IgD-negative memory B cell (primary cell): Measurements from ENCODE around the gene DPP6. TPM values are rescaled to one million over a fixed set of nuclear protein-coding genes. Genes with fewer than 3 reads are reported as not detected.

Experiments
- H3K27ac Mint-ChIP-seq, 3 donors: one replicate each; pipeline ENCODE4 v1.8.0; 2020 to 2022; ENCODE audit warnings: mild to moderate bottlenecking in 3 of 3, mixed read lengths in 3 of 3, moderate library complexity in 1 of 3
- H3K27me3 Mint-ChIP-seq: one replicate; pipeline ENCODE4 v1.8.0; 2021; ENCODE audit warnings: mixed read lengths
- H3K36me3 Mint-ChIP-seq: one replicate; pipeline ENCODE4 v1.8.0; 2020; ENCODE audit warnings: mild to moderate bottlenecking, mixed read lengths
- H3K4me1 Mint-ChIP-seq, 3 donors: one replicate each; pipeline ENCODE4 v1.8.0; 2020 to 2022; ENCODE audit warnings: mixed read lengths in 3 of 3, mild to moderate bottlenecking in 1 of 3
- H3K4me3 Mint-ChIP-seq, 4 donors: one replicate each; pipeline ENCODE4 v1.8.0; 2020 to 2022; ENCODE audit warnings: mild to moderate bottlenecking in 4 of 4, mixed read lengths in 4 of 4, moderate library complexity in 3 of 4
- H3K9me3 Mint-ChIP-seq, 3 donors: one replicate each; pipeline ENCODE4 v1.8.0; 2020 to 2021; ENCODE audit warnings: mixed read lengths in 3 of 3, mild to moderate bottlenecking in 1 of 3
- polyA plus RNA-seq: library from polyadenylated mRNA; unstranded; fragments of 300-500 nt; fragmentation: Illumina TruSeq; gene quantifications from one replicate; pipeline ENCODE4 v1.2.3, GENCODE V29; 2021

The DPP6 gene
- polyA plus RNA-seq, 1 donor from 2014 or later: not detected

DNA sequence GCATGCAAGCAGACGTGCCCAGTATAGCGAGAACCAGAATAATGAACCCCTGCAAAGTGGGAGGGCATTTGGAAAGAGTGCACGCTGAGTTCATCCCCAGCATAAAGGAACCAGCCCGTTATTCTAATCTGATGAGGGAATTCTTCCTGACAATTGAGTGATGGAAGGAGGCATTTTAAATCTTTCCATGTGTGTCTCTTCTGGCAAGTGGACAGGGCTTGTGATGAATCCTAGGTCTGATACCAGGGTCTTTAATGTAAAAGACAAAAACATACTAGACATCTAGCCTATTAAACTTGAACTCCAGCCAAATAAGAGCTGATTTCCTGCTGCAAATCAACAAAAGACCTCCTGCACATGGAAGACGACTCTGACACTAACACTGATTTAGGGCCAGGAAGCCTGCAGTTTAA lies 301.2 kb downstream of the DPP6 start:
- Mint-ChIP-seq H3K27me3 (no peaks in the 10 kb centered on the region), H3K4me1 (no peaks in the 10 kb centered on the region), H3K4me3 (no peak overlapping the region), H3K36me3 (peaks cover 2% of the 10 kb centered on the region), H3K27ac (no peak overlapping the region), H3K9me3 (peaks cover 3 to 20% (median 9%) of the 10 kb centered on the region in 3 donors)

DNA sequence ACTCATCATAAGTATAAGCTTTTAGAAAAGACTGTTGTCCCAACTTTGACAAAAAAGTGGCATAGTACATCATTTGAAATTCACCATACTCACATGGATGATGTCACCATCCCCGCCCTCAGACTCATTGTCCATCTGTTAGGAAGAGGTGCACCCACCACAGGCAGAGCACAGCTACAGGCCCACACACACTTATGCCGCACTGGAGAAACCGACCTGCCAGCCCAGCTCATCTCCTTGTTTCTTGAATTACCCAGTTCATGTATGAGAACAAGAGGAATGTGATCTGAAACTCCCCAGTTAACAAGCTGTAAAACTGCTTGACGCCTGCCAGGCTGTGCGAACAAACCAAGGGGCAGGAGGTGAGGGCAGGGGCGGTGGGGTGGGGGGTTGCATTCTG lies 312.0 kb downstream of the DPP6 start:
- Mint-ChIP-seq H3K27ac (no peak overlapping the region), H3K4me1 (no peaks in the 10 kb centered on the region), H3K27me3 (peaks cover 1% of the 10 kb centered on the region), H3K9me3 (peaks cover 0 to 9% (median 4%) of the 10 kb centered on the region in 3 donors), H3K4me3 (no peak overlapping the region), H3K36me3 (no peaks in the 10 kb centered on the region)

DNA sequence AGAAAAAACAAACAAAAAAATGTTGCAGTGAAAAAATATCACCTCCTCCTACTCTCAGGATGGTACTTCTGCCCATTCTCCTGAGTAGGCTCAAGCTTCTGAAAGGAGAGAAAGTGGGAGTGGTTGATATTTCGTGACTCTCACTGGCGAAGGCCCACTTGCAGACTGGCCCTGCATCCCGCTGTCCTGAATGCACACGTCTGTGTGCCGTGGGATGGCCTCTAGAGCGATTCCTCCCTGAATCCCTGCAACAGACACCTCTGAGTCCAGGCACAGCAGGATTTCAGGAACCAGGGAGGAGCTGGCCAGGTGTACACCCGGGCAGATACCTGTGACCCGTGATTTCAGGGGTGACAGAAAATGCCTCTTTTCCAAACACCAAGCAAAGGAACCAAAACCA lies 319.2 kb downstream of the DPP6 start:
- Mint-ChIP-seq H3K27ac (no peak overlapping the region), H3K4me1 (no peaks in the 10 kb centered on the region), H3K36me3 (no peaks in the 10 kb centered on the region), H3K27me3 (no peaks in the 10 kb centered on the region), H3K4me3 (no peak overlapping the region), H3K9me3 (peaks cover 1 to 7% (median 2%) of the 10 kb centered on the region in 3 donors)

DNA sequence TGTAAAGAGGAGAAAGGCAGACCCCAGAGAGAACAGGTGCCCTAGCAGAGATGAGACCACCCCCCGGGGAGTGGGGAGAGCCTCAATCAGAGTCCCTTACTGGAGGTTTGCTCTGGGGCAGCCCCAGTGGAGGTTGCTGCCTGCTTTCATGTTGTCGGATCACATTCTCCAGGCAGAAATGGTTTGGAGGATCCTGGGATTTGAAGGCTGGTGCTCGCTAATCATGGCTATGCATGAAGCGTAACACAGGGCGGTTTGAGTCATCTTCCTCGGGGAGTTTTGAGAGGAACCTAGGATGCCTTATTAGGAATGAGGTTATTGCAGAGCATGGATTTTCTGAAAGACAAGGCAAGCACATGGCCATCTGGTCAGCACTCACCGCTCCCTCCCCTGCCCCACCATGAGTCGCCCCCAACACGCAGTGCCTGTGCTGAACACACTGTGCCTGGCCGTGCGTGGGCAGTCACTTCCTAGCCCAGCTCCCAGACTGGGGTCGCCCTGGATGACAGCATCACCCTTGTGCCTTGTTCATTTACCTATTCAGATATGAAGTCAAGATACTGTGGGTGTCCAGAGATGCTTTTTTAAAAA lies 319.9 kb downstream of the DPP6 start:
- no peak overlapping the region for H3K27ac Mint-ChIP-seq
- no peaks in the 10 kb centered on the region for H3K36me3 Mint-ChIP-seq
- no peaks in the 10 kb centered on the region for H3K27me3 Mint-ChIP-seq
- H3K4me3 Mint-ChIP-seq: no peak overlapping the region
- H3K9me3 Mint-ChIP-seq: peaks cover 0 to 7% (median 0%) of the 10 kb centered on the region in 3 donors
- peaks cover 0 to 2% (median 0%) of the 10 kb centered on the region in 3 donors for H3K4me1 Mint-ChIP-seq

DNA sequence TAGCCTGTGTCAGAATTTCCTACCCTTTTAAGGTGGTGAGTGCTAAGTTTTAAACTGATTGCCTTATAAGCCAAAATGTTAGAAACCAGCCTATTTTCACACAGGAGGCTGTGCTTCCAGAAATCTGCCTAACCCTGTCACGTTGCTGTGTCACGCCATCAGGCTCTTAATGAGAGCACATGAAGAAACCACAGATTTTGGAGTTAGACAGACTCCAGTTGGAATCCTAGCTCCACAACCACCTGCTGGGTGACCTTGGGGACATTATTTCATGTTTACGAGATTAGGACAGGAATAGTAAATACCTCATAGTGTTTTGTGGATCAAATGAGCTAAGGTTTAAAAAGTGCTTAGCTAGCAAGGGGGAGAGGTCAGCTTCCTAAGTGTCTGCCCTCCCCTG lies 321.8 kb downstream of the DPP6 start:
- H3K27ac Mint-ChIP-seq: no peak overlapping the region
- peaks cover 0 to 11% (median 6%) of the 10 kb centered on the region in 3 donors for H3K9me3 Mint-ChIP-seq
- H3K4me3 Mint-ChIP-seq: no peak overlapping the region
- H3K4me1 Mint-ChIP-seq: peaks cover 0 to 2% (median 0%) of the 10 kb centered on the region in 3 donors
- H3K36me3 Mint-ChIP-seq: no peaks in the 10 kb centered on the region
- no peaks in the 10 kb centered on the region for H3K27me3 Mint-ChIP-seq

DNA sequence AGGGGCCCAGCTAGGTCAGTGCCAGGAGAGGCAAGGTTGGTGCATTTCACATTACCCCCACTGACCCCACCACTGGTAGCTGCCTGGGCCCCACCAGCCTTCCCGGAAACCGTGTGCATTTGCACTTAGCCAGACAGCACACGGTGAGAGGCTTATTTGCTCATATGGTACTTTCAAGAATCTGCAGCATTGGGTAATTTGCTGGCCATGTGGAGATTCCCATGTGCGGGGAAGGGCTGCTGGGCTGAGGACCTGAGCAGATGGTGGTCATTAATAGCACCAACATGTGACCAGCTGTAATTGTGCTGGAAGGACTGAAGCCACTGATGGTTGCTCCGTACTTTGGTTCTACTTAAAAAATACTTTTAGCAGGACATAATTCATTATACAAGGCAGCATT lies 323.8 kb downstream of the DPP6 start:
- H3K27ac Mint-ChIP-seq: no peak overlapping the region
- H3K4me1 Mint-ChIP-seq: peaks cover 0 to 2% (median 0%) of the 10 kb centered on the region in 3 donors
- peaks cover 0 to 15% (median 14%) of the 10 kb centered on the region in 3 donors for H3K9me3 Mint-ChIP-seq
- no peaks in the 10 kb centered on the region for H3K36me3 Mint-ChIP-seq
- H3K27me3 Mint-ChIP-seq: no peaks in the 10 kb centered on the region
- no peak overlapping the region for H3K4me3 Mint-ChIP-seq

DNA sequence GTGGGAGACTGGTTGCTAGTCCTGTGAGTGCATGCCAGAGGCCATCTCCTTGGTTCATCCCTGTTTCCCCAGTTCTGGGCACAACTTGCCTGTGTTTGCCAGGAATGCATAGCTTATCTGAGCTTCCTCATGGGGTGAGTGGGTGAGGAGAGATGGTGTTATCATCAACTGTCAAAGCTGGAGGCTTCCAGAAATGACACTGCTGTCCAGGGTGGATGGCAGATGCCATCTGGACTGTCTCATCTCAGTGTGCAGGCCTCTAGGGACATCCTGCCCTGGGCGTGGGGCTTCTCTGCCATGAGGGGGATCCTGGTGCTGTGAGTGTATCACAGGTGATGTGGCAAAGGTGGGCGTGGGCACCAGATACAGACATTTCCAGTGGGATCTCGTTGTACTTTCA lies 328.6 kb downstream of the DPP6 start:
- H3K4me3 Mint-ChIP-seq: no peak overlapping the region
- H3K4me1 Mint-ChIP-seq: peaks cover 0 to 2% (median 0%) of the 10 kb centered on the region in 3 donors
- H3K36me3 Mint-ChIP-seq: no peaks in the 10 kb centered on the region
- H3K27ac Mint-ChIP-seq: no peak overlapping the region
- no peaks in the 10 kb centered on the region for H3K27me3 Mint-ChIP-seq
- H3K9me3 Mint-ChIP-seq: peaks cover 0 to 21% (median 17%) of the 10 kb centered on the region in 3 donors

DNA sequence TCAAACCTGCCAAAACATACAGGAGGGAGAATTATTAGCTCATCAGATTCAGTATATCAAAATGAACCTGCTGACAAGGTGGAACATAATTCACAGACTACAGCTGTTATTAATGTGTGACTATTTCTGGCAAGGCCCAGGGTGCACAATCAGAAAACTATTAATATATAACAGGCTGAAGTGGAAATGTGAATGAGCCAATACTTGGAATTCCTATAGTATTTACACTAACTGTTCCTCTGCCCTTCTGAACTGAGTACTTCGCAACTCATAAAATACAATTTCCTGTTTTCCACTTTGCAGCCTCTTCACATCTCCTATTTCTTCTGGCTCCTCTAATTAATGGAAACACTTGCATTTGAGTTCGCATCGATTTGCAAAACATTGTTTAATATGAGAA lies 330.8 kb downstream of the DPP6 start:
- peaks cover 0 to 2% (median 0%) of the 10 kb centered on the region in 3 donors for H3K4me1 Mint-ChIP-seq
- H3K4me3 Mint-ChIP-seq: no peak overlapping the region
- no peaks in the 10 kb centered on the region for H3K27me3 Mint-ChIP-seq
- no peak overlapping the region for H3K27ac Mint-ChIP-seq
- H3K36me3 Mint-ChIP-seq: no peaks in the 10 kb centered on the region
- H3K9me3 Mint-ChIP-seq: peaks cover 8 to 23% (median 18%) of the 10 kb centered on the region in 3 donors

DNA sequence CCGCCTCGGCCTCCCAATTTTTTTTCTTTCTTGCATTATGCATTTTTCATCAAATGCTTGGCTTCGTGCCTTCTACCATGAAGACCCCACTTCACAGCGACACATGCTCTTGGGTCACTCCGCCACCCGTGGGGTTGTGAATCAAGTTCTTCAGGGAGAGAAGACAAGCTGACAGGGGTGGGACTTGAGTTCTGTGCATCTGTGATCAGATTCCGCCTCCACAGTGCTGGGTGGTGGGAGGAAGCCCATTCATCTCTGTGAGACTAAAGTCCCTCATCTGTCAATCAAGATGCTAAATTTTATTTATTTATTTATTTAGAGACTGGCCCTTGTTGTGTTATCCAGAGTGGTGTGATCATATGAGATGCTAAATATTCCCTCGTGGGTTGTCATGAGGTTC lies 333.0 kb downstream of the DPP6 start:
- Mint-ChIP-seq H3K4me1 (peaks cover 0 to 2% (median 0%) of the 10 kb centered on the region in 3 donors), H3K4me3 (peak overlapping the region in 1 of 4 donors; percentile 37), H3K27me3 (no peaks in the 10 kb centered on the region), H3K27ac (peak overlapping the region in 1 of 3 donors; percentile 28), H3K36me3 (no peaks in the 10 kb centered on the region), H3K9me3 (peaks cover 12 to 22% (median 14%) of the 10 kb centered on the region in 3 donors)

DNA sequence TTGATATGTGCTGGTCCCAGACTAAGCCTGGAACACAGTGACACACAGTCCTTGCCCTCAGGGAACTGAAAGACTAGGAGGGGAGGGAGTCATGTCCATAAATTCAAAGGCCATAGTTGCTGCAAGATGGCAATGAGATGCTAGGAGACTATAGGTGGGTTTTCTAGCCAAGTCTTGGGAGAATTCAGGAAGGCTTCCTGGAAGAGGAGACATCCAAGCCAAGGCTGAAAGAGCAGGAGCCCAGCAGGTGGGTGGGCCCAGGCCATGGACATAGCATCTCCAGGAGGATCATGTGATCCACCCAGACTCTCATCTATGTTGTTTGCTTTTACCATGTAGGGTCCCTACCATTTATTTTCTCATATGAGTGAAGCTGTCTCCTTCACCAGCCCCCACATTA lies 335.1 kb downstream of the DPP6 start:
- no peaks in the 10 kb centered on the region for H3K36me3 Mint-ChIP-seq
- H3K4me1 Mint-ChIP-seq: peaks cover 0 to 2% (median 0%) of the 10 kb centered on the region in 3 donors
- H3K4me3 Mint-ChIP-seq: no peak overlapping the region
- H3K27me3 Mint-ChIP-seq: no peaks in the 10 kb centered on the region
- H3K9me3 Mint-ChIP-seq: peaks cover 12 to 23% (median 12%) of the 10 kb centered on the region in 3 donors
- H3K27ac Mint-ChIP-seq: no peak overlapping the region

DNA sequence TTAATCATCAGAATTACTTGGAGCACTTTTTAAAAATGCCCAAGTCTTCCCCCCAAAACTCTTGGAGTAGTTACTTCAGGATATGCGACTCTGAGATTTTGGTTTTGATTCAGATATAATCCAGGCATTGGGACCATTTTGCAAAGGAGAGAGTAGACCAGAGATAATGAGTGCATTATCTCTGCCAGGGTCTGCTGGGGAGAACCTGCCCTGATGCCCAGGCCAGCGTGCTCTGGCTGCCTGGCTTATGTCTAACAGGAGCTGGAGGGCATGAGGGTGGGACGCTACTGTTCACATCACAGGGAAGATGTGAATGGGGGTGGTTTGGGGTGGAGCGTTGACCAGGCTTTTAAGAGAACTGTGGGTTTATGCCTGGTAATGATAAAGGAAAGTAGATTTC lies 336.2 kb downstream of the DPP6 start:
- Mint-ChIP-seq H3K4me1 (peaks cover 0 to 2% (median 0%) of the 10 kb centered on the region in 3 donors), H3K27ac (no peak overlapping the region), H3K9me3 (peaks cover 12 to 23% (median 12%) of the 10 kb centered on the region in 3 donors), H3K4me3 (no peak overlapping the region), H3K27me3 (no peaks in the 10 kb centered on the region), H3K36me3 (no peaks in the 10 kb centered on the region)

DNA sequence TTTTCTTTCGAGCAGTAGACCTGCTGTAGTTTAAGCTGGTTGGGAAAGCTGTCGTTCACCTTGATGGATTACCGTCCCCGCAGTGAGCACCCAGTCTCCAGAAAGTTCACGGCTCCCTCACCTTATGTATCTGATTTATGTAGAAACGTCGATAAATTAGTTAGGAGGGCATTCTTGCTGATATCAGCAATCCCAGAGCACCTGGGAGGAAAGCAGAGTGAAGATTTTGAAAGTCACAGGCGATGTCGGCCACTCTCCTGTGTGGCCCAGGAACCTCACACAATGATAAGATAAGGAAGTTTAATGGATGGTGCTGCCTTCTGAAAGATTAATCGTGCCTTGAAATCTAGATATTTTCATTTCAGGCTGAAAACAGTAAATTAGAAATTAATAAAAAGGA lies 336.8 kb downstream of the DPP6 start:
- Mint-ChIP-seq H3K4me3 (peak overlapping the region in 1 of 4 donors; percentile 4), H3K9me3 (peaks cover 10 to 21% (median 12%) of the 10 kb centered on the region in 3 donors), H3K27ac (no peak overlapping the region), H3K27me3 (no peaks in the 10 kb centered on the region), H3K36me3 (no peaks in the 10 kb centered on the region), H3K4me1 (peaks cover 0 to 2% (median 0%) of the 10 kb centered on the region in 3 donors)

DNA sequence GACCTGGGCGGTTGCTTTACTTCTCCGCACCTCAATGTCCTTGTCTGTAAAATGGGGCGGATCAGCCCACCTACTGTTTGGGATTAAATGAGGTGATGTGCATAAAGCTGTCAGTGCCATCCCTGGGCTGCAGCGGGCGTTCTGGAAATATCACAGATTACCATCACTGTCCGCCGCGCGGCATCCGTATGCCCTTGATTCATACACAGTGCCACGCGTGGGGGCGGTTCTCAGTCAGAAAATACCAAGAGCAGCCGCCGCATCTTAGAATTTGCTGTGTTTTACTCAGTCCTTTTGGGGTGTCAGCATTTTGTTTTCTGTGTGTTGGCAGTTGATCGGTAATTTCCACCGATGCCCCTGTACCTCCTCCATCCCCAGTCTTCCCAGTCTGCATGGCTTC lies 338.8 kb downstream of the DPP6 start:
- Mint-ChIP-seq H3K9me3 (peaks cover 9 to 23% (median 11%) of the 10 kb centered on the region in 3 donors), H3K27me3 (no peaks in the 10 kb centered on the region), H3K4me1 (peaks cover 0 to 2% (median 0%) of the 10 kb centered on the region in 3 donors), H3K4me3 (no peak overlapping the region), H3K27ac (no peak overlapping the region), H3K36me3 (no peaks in the 10 kb centered on the region)

DNA sequence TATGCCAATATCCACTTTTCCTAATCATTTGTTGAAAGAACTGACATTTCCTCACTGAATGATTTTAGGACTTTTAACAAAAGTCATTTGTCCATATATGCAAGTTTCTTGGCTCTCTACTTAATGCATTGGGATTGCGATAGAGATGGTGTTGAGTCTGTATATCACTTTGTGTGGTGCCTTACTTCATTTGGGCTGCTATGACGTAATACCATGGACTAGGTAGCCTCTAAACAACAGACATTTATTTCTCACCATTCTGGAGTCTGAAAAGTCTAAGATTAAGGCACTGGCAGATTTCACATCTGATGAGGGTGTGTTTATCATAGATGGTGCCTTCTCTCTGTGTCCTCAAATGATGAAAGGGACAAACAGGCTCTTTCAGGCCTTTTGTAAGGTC lies 342.6 kb downstream of the DPP6 start:
- no peak overlapping the region for H3K4me3 Mint-ChIP-seq
- H3K27me3 Mint-ChIP-seq: no peaks in the 10 kb centered on the region
- peaks cover under 1% of the 10 kb centered on the region for H3K36me3 Mint-ChIP-seq
- H3K9me3 Mint-ChIP-seq: peaks cover 2 to 15% (median 4%) of the 10 kb centered on the region in 3 donors
- H3K27ac Mint-ChIP-seq: no peak overlapping the region
- H3K4me1 Mint-ChIP-seq: no peaks in the 10 kb centered on the region

DNA sequence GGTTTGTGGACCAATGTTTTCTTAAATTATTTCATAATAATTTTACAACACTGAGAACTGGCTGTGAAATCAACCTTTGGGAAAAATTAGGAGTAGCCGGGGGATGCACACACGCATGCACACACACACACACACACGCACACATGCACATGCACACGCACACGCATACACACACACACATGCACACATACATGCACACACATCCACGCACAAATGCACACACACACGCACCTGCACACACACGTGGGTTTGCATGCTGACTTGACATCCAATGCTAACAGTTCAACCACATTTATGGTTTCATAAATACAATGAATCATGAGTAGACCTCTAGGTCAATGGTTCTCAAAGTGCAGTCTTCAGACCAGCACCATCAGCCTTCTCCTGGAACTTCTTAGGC lies 354.1 kb downstream of the DPP6 start:
- Mint-ChIP-seq H3K36me3 (no peaks in the 10 kb centered on the region), H3K27ac (no peak overlapping the region), H3K4me1 (no peaks in the 10 kb centered on the region), H3K9me3 (peaks cover 3 to 15% (median 8%) of the 10 kb centered on the region in 3 donors), H3K27me3 (no peaks in the 10 kb centered on the region), H3K4me3 (no peak overlapping the region)

DNA sequence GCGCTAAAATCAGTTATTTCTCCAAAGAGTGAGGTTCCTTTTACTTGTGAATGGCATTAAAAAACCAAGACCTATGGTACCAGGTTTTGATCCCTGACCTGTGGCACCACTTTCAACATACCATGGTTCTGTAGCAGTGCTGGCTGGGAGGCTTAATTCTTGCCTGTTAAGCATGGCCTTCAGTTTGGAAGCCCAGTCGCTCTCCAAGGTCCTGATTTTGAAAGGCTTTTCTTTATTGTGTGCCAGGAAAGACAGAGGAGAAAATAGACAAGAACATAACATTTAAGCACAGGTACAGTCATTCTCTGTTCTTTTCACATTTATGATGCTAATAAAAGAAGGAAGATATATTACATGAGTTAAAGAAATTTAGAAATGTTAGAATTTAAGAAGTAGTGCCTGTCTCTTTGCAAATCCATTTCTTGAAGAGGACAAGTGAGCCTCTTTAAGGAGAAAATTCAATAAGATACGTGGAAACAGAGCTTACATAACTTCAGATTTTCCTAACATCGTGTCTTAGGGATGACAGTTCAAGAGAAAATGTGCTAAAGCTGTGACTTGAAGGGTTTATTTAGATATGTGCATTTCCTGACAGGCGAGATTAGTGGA lies 357.6 kb downstream of the DPP6 start:
- Mint-ChIP-seq H3K9me3 (peaks cover 2 to 7% (median 3%) of the 10 kb centered on the region in 3 donors), H3K4me1 (no peaks in the 10 kb centered on the region), H3K27me3 (no peaks in the 10 kb centered on the region), H3K27ac (no peak overlapping the region), H3K4me3 (no peak overlapping the region), H3K36me3 (peaks cover 2% of the 10 kb centered on the region)
